ENCODE data around the gene ALPL. TPM values are rescaled to one million over a fixed set of nuclear protein-coding genes. Genes with fewer than 3 reads are reported as not detected.

Gene ALPL
- total RNA-seq, 1 experiment from 2014 or later = 84.8 TPM

GRCh38 chr1:21617126-21617738, 108.0 kb downstream of the ALPL start:
- Histone ChIP-seq H2BK15ac (ENCODE audit: low read depth, low read length) (no peak overlapping the region), H3K79me2 (ENCODE audit: insufficient read depth, low read length) (no peaks in the 10 kb centered on the region), H3K27me3 (ENCODE audit: insufficient read depth, low read length) (peaks cover 3% of the 10 kb centered on the region; the same call in 1 of the 2 replicates), H2AFZ (ENCODE audit: low read length) (no peak overlapping the region), H3K9ac (ENCODE audit: extremely low read depth, insufficient read length, low read length) (no peak overlapping the region), H3K4ac (ENCODE audit: low read depth, low read length) (no peak overlapping the region), H2BK5ac (ENCODE audit: insufficient read length, low read length) (no peak overlapping the region), H3K14ac (ENCODE audit: insufficient read depth, low read length) (no peak overlapping the region; the same call in 1 of the 2 replicates), H2AK5ac (ENCODE audit: insufficient read length, low read length) (no peak overlapping the region), H3K56ac (ENCODE audit: insufficient read length, low read depth, low read length) (no peak overlapping the region), H3K4me2 (ENCODE audit: insufficient read depth, insufficient read length, low read length) (no peak overlapping the region), H3K23ac (ENCODE audit: insufficient read length, low read depth, low read length) (no peak overlapping the region), H4K8ac (replicated peaks; ENCODE audit: insufficient read length, low read depth, low read length) (no peak overlapping the region), H3T11ph (ENCODE audit: low read length) (no peak overlapping the region), H2BK20ac (ENCODE audit: low read depth, low read length, poor library complexity, severe bottlenecking) (no peak overlapping the region), H3K18ac (ENCODE audit: insufficient read length, low read depth, low read length) (no peak overlapping the region), H3K23me2 (ENCODE audit: insufficient read length, low read depth, low read length, poor library complexity, severe bottlenecking) (peaks cover 4% of the 10 kb centered on the region), H3K79me1 (ENCODE audit: insufficient read depth, low read depth, low read length, poor library complexity, severe bottlenecking) (no peaks in the 10 kb centered on the region), H4K5ac (ENCODE audit: insufficient read length, low read depth, low read length) (no peak overlapping the region), H4K20me1 (ENCODE audit: control insufficient read depth, insufficient read depth, insufficient read length) (no peaks in the 10 kb centered on the region), H3K4me1 (ENCODE audit: insufficient read depth, low read length) (peaks cover 2% of the 10 kb centered on the region; the same call in 1 of the 2 replicates), H2BK12ac (ENCODE audit: insufficient read length, low read depth, low read length) (no peak overlapping the region), H4K91ac (ENCODE audit: insufficient read length, low read depth, low read length) (no peak overlapping the region), H3K9me3 (ENCODE audit: control insufficient read depth, low read depth, low read length) (no peaks in the 10 kb centered on the region), H3K27ac (ENCODE audit: insufficient read length, low read depth, low read length) (no peak overlapping the region), H2BK120ac (ENCODE audit: low read depth, low read length, poor library complexity, severe bottlenecking) (no peak overlapping the region)
- Mint-ChIP-seq H3K4me1 (peaks cover 11 to 28% of the 10 kb centered on the region in 2 experiments), H3K27me3 (ENCODE audit: low read depth) (peaks cover 10% of the 10 kb centered on the region), H3K27ac (no peak overlapping the region), H3K9me3 (no peaks in the 10 kb centered on the region; a peak in 1 of 5 replicates), H3K36me3 (ENCODE audit: insufficient read depth in 1 of 3, low read depth in 3 of 3) (no peaks in the 10 kb centered on the region; a peak in 2 of 7 replicates), H3K4me3 (no peak overlapping the region)
- no peak for DNase-seq
- WGBS (ENCODE audit: extremely low coverage, insufficient read length, low lambda C conversion rate) = no CpG with 5 or more reads among the region's 16 CpGs
- TF ChIP-seq, protein P1, sequence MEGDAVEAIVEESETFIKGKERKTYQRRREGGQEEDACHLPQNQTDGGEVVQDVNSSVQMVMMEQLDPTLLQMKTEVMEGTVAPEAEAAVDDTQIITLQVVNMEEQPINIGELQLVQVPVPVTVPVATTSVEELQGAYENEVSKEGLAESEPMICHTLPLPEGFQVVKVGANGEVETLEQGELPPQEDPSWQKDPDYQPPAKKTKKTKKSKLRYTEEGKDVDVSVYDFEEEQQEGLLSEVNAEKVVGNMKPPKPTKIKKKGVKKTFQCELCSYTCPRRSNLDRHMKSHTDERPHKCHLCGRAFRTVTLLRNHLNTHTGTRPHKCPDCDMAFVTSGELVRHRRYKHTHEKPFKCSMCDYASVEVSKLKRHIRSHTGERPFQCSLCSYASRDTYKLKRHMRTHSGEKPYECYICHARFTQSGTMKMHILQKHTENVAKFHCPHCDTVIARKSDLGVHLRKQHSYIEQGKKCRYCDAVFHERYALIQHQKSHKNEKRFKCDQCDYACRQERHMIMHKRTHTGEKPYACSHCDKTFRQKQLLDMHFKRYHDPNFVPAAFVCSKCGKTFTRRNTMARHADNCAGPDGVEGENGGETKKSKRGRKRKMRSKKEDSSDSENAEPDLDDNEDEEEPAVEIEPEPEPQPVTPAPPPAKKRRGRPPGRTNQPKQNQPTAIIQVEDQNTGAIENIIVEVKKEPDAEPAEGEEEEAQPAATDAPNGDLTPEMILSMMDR (conservative IDR thresholded peaks at IDR 0.05) = no peak
